OCI-LY1 (cell line): Measurements from ENCODE around the gene DDX24.

Experiments used
- H2AFZ ChIP-seq: fragments of 200-600 bp; sonication (generic), shearing (Covaris generic); 2 replicates; pipeline ENCODE4 v1.6.0; 2014; ENCODE audit warnings: antibody characterized with exemption, mild to moderate bottlenecking, low read length
- H3F3A ChIP-seq: fragments of 200-600 bp; sonication (generic), shearing (Covaris generic); 2 replicates; pipeline ENCODE4 v1.6.0; 2014; ENCODE audit warnings: mild to moderate bottlenecking, antibody characterized with exemption, low read length, moderate library complexity; ENCODE audit not compliant: insufficient read depth
- H3K27ac ChIP-seq: fragments of 200-600 bp; sonication (generic); 2 replicates; pipeline ENCODE4 v1.5.1; 2014; ENCODE audit warnings: low read length, mixed run types, mild to moderate bottlenecking, low read depth; ENCODE audit not compliant: poor library complexity, severe bottlenecking
- H3K27me3 ChIP-seq: fragments of 200-600 bp; sonication (generic); 2 replicates; pipeline ENCODE4 v1.6.0; 2014; ENCODE audit warnings: antibody characterized with exemption, mild to moderate bottlenecking, low read length, moderate library complexity; ENCODE audit not compliant: insufficient read depth
- H3K36me3 ChIP-seq: fragments of 200-600 bp; sonication (generic); 2 replicates; pipeline ENCODE4 v1.6.1; 2014; ENCODE audit warnings: mild to moderate bottlenecking, antibody characterized with exemption, low read length, moderate library complexity, mixed read lengths; ENCODE audit not compliant: insufficient read depth
- H3K4me1 ChIP-seq: fragments of 200-600 bp; sonication (generic); 2 replicates; pipeline ENCODE4 v1.5.1; 2014; ENCODE audit warnings: mild to moderate bottlenecking, low read length, moderate library complexity; ENCODE audit not compliant: insufficient read depth, severe bottlenecking
- H3K4me2 ChIP-seq: fragments of 200-600 bp; sonication (generic), shearing (Covaris generic); 2 replicates; pipeline ENCODE4 v1.6.1; 2014; ENCODE audit warnings: low read length
- H3K4me3 ChIP-seq: fragments of 200-600 bp; sonication (generic); 2 replicates; pipeline ENCODE4 v1.5.1; 2014; ENCODE audit warnings: low read length, low read depth, mild to moderate bottlenecking, mixed read lengths; ENCODE audit not compliant: poor library complexity, severe bottlenecking
- H3K79me2 ChIP-seq: fragments of 200-600 bp; shearing (Covaris generic); 2 replicates; pipeline ENCODE4 v1.6.1; 2016; ENCODE audit warnings: mixed run types, low read length, mixed read lengths; ENCODE audit not compliant: insufficient read depth
- H3K9ac ChIP-seq: fragments of 200-600 bp; sonication (generic), shearing (Covaris generic); 2 replicates; pipeline ENCODE4 v1.6.1; 2014; ENCODE audit warnings: mild to moderate bottlenecking, low read length, mixed read lengths
- H3K9me2 ChIP-seq: fragments of 200-600 bp; sonication (generic), shearing (Covaris generic); 2 replicates; pipeline ENCODE4 v1.6.1; 2014; ENCODE audit warnings: low read depth, mild to moderate bottlenecking, low read length, mixed read lengths
- H3K9me3 ChIP-seq: fragments of 200-600 bp; shearing (Covaris generic); 2 replicates; pipeline ENCODE4 v1.6.1; 2014; ENCODE audit warnings: low read length, mixed read lengths
- H4K20me1 ChIP-seq: fragments of 200-600 bp; sonication (generic), shearing (Covaris generic); 2 replicates; pipeline ENCODE4 v1.6.0; 2016; ENCODE audit warnings: mild to moderate bottlenecking, low read length; ENCODE audit not compliant: insufficient read depth
- EZH2 ChIP-seq: fragments of 200-600 bp; sonication (generic), shearing (Covaris generic); IDR thresholded peaks from 2 replicates; pipeline ENCODE4 v1.8.0; 2017; ENCODE audit warnings: borderline replicate concordance, mixed run types, mild to moderate bottlenecking, antibody characterized with exemption, low read length, moderate library complexity, mixed read lengths
- TF ChIP-seq, protein P1 (sequence below): fragments of 200-600 bp; sonication (generic), shearing (Covaris generic); IDR thresholded peaks from 2 replicates; pipeline ENCODE4 v1.5.1; 2017; ENCODE audit warnings: mild to moderate bottlenecking, antibody characterized with exemption, low read length, moderate library complexity, mixed read lengths

The DDX24 gene

DNA sequence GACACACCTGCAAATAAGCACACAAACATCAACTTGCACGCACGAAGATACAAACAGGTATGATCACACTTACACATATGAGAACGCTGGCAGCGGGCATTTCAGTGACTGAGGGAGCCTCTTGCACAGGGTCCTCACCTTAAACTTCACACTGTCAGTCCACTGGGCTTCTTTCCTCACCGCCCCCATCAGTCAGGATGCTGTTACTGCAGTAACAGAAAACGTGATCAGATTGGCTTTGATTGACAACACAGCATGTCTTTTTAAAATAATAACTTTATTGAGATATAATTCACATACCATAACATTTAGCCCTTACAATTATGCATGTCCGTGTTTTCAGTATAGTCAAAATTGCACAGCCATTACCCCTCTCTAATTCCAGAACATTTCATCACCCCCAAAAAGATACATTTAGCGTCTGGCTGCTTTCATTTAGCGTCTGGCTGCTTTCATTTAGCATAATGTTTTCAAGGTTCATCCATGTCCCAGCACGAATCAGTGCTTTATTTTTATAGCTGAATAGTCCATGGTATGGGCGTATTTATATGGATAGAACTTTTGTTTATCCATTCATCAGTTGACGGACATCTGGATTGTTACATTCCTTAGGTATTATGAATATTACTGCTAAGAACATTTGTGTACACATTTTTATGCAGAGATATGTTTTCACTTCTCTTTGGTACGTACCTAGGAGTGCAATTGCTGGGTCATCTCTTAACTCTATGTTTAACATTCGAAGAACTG is 75.5 kb downstream of the DDX24 start:
- Histone ChIP-seq H3K27ac (no peak overlapping the region), H3K79me2 (no peaks in the 10 kb centered on the region), H3K4me3 (no peak overlapping the region), H3K9me2 (no peaks in the 10 kb centered on the region), H3K36me3 (no peaks in the 10 kb centered on the region), H3K9me3 (no peaks in the 10 kb centered on the region), H3K4me2 (no peak overlapping the region), H3F3A (no peaks in the 10 kb centered on the region), H3K27me3 (no peaks in the 10 kb centered on the region), H3K9ac (no peak overlapping the region), H3K4me1 (peaks cover 16% of the 10 kb centered on the region), H4K20me1 (no peaks in the 10 kb centered on the region), H2AFZ (no peak overlapping the region)
- TF ChIP-seq, protein P1, sequence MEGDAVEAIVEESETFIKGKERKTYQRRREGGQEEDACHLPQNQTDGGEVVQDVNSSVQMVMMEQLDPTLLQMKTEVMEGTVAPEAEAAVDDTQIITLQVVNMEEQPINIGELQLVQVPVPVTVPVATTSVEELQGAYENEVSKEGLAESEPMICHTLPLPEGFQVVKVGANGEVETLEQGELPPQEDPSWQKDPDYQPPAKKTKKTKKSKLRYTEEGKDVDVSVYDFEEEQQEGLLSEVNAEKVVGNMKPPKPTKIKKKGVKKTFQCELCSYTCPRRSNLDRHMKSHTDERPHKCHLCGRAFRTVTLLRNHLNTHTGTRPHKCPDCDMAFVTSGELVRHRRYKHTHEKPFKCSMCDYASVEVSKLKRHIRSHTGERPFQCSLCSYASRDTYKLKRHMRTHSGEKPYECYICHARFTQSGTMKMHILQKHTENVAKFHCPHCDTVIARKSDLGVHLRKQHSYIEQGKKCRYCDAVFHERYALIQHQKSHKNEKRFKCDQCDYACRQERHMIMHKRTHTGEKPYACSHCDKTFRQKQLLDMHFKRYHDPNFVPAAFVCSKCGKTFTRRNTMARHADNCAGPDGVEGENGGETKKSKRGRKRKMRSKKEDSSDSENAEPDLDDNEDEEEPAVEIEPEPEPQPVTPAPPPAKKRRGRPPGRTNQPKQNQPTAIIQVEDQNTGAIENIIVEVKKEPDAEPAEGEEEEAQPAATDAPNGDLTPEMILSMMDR, result peak; percentile 74
- no peak for TF ChIP-seq EZH2

DNA sequence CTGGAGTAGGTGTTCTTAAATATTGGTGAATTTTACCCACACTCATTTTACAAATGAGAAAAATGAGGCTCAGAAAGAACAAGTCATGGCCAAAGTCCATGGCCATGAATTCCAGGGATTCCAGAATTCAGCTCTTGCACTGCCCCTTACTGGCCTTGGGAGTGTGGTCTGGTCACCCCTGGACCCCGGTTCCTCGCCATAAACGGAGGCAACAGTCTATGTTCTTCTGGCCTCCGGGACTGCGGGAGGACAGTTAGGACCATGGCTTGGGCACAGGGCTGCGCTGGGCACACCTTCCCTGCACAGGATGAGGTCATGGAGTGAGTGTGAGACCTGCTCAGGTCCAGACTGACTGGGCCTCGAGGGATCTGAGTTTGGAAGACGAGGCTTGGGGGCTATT is 77.0 kb downstream of the DDX24 start:
- H3K79me2 ChIP-seq, result no peaks in the 10 kb centered on the region
- TF ChIP-seq, protein P1, result no peak
- TF ChIP-seq EZH2, result no peak
- H3K4me1 ChIP-seq, result peaks cover 31% of the 10 kb centered on the region
- no peaks in the 10 kb centered on the region for H3K27me3 ChIP-seq
- no peaks in the 10 kb centered on the region for H3K9me2 ChIP-seq
- H2AFZ ChIP-seq, result no peak overlapping the region
- no peak overlapping the region for H3K4me2 ChIP-seq
- no peaks in the 10 kb centered on the region for H3K36me3 ChIP-seq
- H3F3A ChIP-seq, result no peaks in the 10 kb centered on the region
- H3K9me3 ChIP-seq, result no peaks in the 10 kb centered on the region
- H3K4me3 ChIP-seq, result no peak overlapping the region
- no peak overlapping the region for H3K27ac ChIP-seq
- no peaks in the 10 kb centered on the region for H4K20me1 ChIP-seq
- H3K9ac ChIP-seq, result no peak overlapping the region

DNA sequence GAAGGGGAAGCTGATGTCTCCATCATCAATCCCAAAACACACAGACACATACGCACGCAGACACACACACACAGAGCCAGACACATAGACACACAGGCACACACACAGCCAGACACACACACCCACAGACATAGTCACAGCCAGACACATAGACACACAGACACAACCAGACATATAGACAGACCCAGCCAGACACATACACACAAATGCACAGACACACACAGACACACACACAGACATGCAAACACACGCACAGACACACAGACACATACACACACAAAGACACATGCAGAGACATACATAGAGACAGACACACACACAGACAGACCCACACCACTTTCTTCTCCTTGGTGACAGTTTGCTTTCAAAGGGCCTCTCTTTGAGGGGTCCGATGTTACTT is 77.6 kb downstream of the DDX24 start:
- Histone ChIP-seq H3K4me3 (no peak overlapping the region), H3K9ac (no peak overlapping the region), H3K9me3 (no peaks in the 10 kb centered on the region), H3K36me3 (no peaks in the 10 kb centered on the region), H3F3A (no peaks in the 10 kb centered on the region), H3K9me2 (no peaks in the 10 kb centered on the region), H3K27me3 (no peaks in the 10 kb centered on the region), H3K79me2 (no peaks in the 10 kb centered on the region), H4K20me1 (no peaks in the 10 kb centered on the region), H3K27ac (no peak overlapping the region), H3K4me1 (peaks cover 35% of the 10 kb centered on the region), H3K4me2 (no peak overlapping the region), H2AFZ (no peak overlapping the region)
- TF ChIP-seq, protein P1, result no peak
- no peak for TF ChIP-seq EZH2
